Skeletal muscle satellite cell (primary cell): ENCODE data around the gene TMEM117.
"Not testable (repeated sequence)": the region's sequence is repeated elsewhere in the genome, so short reads cannot be mapped to it uniquely, and the experiment has no call there.

Experiments used
- H3K27me3 ChIP-seq: 2 replicates; pipeline ENCODE4 v1.7.0; 2013; ENCODE audit warnings: low read length; ENCODE audit not compliant: control insufficient read depth, insufficient read depth
- H3K36me3 ChIP-seq: 2 replicates; pipeline ENCODE4 v1.7.0; 2013; ENCODE audit warnings: mild to moderate bottlenecking, control low read depth, low read length; ENCODE audit not compliant: insufficient read depth
- H3K4me1 ChIP-seq: 2 replicates; pipeline ENCODE4 v1.7.0; 2013; ENCODE audit warnings: low read length; ENCODE audit not compliant: control insufficient read depth, insufficient read depth
- H3K4me2 ChIP-seq: 2 replicates; pipeline ENCODE4 v1.7.0; 2013; ENCODE audit warnings: mild to moderate bottlenecking, low read length
- H3K4me3 ChIP-seq: 2 replicates; pipeline ENCODE4 v1.7.0; 2013; ENCODE audit warnings: low read length
- H3K9ac ChIP-seq: 2 replicates; pipeline ENCODE4 v1.7.0; 2013; ENCODE audit warnings: mild to moderate bottlenecking, low read depth, low read length, moderate library complexity
- H3K9me3 ChIP-seq: replicated peaks from 2 replicates; pipeline ENCODE4 v1.7.0; 2013; ENCODE audit warnings: mild to moderate bottlenecking, control low read depth, low read length

Gene TMEM117

GRCh38 chr12:44246482-44247105 lies 410.7 kb downstream of the TMEM117 start:
- H3K4me1 ChIP-seq, result no peaks in the 10 kb centered on the region
- no peak overlapping the region for H3K4me3 ChIP-seq
- H3K27me3 ChIP-seq, result no peaks in the 10 kb centered on the region
- H3K9me3 ChIP-seq, result no peaks in the 10 kb centered on the region
- H3K9ac ChIP-seq, result no peak overlapping the region
- no peak overlapping the region for H3K4me2 ChIP-seq
- H3K36me3 ChIP-seq, result no peaks in the 10 kb centered on the region

GRCh38 chr12:44247588-44247987 lies 411.7 kb downstream of the TMEM117 start:
- Histone ChIP-seq H3K27me3 (no peaks in the 10 kb centered on the region), H3K4me3 (no peak overlapping the region), H3K36me3 (no peaks in the 10 kb centered on the region), H3K9me3 (no peaks in the 10 kb centered on the region), H3K9ac (no peak overlapping the region), H3K4me1 (no peaks in the 10 kb centered on the region), H3K4me2 (no peak overlapping the region)

GRCh38 chr12:44248436-44248835 lies 412.6 kb downstream of the TMEM117 start:
- H3K36me3 ChIP-seq, result no peaks in the 10 kb centered on the region
- H3K27me3 ChIP-seq, result no peaks in the 10 kb centered on the region
- no peaks in the 10 kb centered on the region for H3K4me1 ChIP-seq
- H3K9me3 ChIP-seq, result no peaks in the 10 kb centered on the region
- no peak overlapping the region for H3K4me3 ChIP-seq
- no peak overlapping the region for H3K9ac ChIP-seq
- no peak overlapping the region for H3K4me2 ChIP-seq

- not testable (repeated sequence) for H3K27me3 ChIP-seq, H3K36me3 ChIP-seq, H3K4me1 ChIP-seq, H3K4me3 ChIP-seq, H3K9me3 ChIP-seq, H3K4me2 ChIP-seq, H3K9ac ChIP-seq
Observed at GRCh38 chr12:44250440-44250839, 414.6 kb downstream of the TMEM117 start.

GRCh38 chr12:44253338-44253856 lies 417.5 kb downstream of the TMEM117 start:
- no peak overlapping the region for H3K4me2 ChIP-seq
- H3K9me3 ChIP-seq, result no peaks in the 10 kb centered on the region
- H3K36me3 ChIP-seq, result no peaks in the 10 kb centered on the region
- no peak overlapping the region for H3K9ac ChIP-seq
- no peak overlapping the region for H3K4me3 ChIP-seq
- no peaks in the 10 kb centered on the region for H3K27me3 ChIP-seq
- no peaks in the 10 kb centered on the region for H3K4me1 ChIP-seq

GRCh38 chr12:44258246-44258645 lies 422.4 kb downstream of the TMEM117 start:
- no peaks in the 10 kb centered on the region for H3K9me3 ChIP-seq
- no peaks in the 10 kb centered on the region for H3K36me3 ChIP-seq
- no peak overlapping the region for H3K4me3 ChIP-seq
- H3K27me3 ChIP-seq, result no peaks in the 10 kb centered on the region
- H3K4me2 ChIP-seq, result no peak overlapping the region
- H3K9ac ChIP-seq, result no peak overlapping the region
- H3K4me1 ChIP-seq, result no peaks in the 10 kb centered on the region

- H3K4me3 ChIP-seq, result no peak overlapping the region
Observed at GRCh38 chr12:44259890-44260289, 424.0 kb downstream of the TMEM117 start.

GRCh38 chr12:44260581-44260980 lies 424.7 kb downstream of the TMEM117 start:
- H3K4me1 ChIP-seq, result no peaks in the 10 kb centered on the region
- no peaks in the 10 kb centered on the region for H3K9me3 ChIP-seq
- H3K36me3 ChIP-seq, result no peaks in the 10 kb centered on the region
- no peak overlapping the region for H3K4me3 ChIP-seq
- no peak overlapping the region for H3K9ac ChIP-seq
- no peaks in the 10 kb centered on the region for H3K27me3 ChIP-seq
- H3K4me2 ChIP-seq, result no peak overlapping the region

More at GRCh38 chr12:44259890-44260289, 424.0 kb downstream of the TMEM117 start:
- Histone ChIP-seq H3K4me2 (no peak overlapping the region), H3K9me3 (no peaks in the 10 kb centered on the region), H3K36me3 (no peaks in the 10 kb centered on the region), H3K4me1 (no peaks in the 10 kb centered on the region), H3K27me3 (no peaks in the 10 kb centered on the region), H3K9ac (no peak overlapping the region)

GRCh38 chr12:44285321-44285960 lies 449.6 kb downstream of the TMEM117 start:
- no peaks in the 10 kb centered on the region for H3K27me3 ChIP-seq
- no peak overlapping the region for H3K9ac ChIP-seq
- H3K4me3 ChIP-seq, result no peak overlapping the region
- no peaks in the 10 kb centered on the region for H3K9me3 ChIP-seq
- peaks cover 21% of the 10 kb centered on the region for H3K4me1 ChIP-seq
- H3K4me2 ChIP-seq, result no peak overlapping the region
- H3K36me3 ChIP-seq, result no peaks in the 10 kb centered on the region

GRCh38 chr12:44286336-44286735 lies 450.5 kb downstream of the TMEM117 start:
- Histone ChIP-seq H3K9me3 (no peaks in the 10 kb centered on the region), H3K4me3 (no peak overlapping the region)

GRCh38 chr12:44286821-44287505 lies 451.1 kb downstream of the TMEM117 start:
- Histone ChIP-seq H3K36me3 (no peaks in the 10 kb centered on the region), H3K4me3 (no peak overlapping the region), H3K27me3 (no peaks in the 10 kb centered on the region), H3K4me2 (no peak overlapping the region), H3K4me1 (peaks cover 21% of the 10 kb centered on the region), H3K9ac (no peak overlapping the region), H3K9me3 (no peaks in the 10 kb centered on the region)

More at GRCh38 chr12:44286336-44286735, 450.5 kb downstream of the TMEM117 start:
- no peak overlapping the region for H3K9ac ChIP-seq
- H3K4me1 ChIP-seq, result peaks cover 21% of the 10 kb centered on the region
- H3K27me3 ChIP-seq, result no peaks in the 10 kb centered on the region
- no peak overlapping the region for H3K4me2 ChIP-seq
- H3K36me3 ChIP-seq, result no peaks in the 10 kb centered on the region
